Stimulated activated CD8-positive, alpha-beta memory T cell treated with anti-CD3 and anti-CD28 coated beads, Interleukin-4, amount 100 ng/mL, for 48 hours (primary cell): Measurements from ENCODE around the gene ANKH.

Experiments used
- DNase-seq: peaks from one replicate; pipeline ENCODE4 v3.0.0-alpha.2; 2020

The ANKH gene

GRCh38 chr5:14710313-14710994 is 161.1 kb downstream of the ANKH start:
- peak; percentile 17 for DNase-seq

DNA sequence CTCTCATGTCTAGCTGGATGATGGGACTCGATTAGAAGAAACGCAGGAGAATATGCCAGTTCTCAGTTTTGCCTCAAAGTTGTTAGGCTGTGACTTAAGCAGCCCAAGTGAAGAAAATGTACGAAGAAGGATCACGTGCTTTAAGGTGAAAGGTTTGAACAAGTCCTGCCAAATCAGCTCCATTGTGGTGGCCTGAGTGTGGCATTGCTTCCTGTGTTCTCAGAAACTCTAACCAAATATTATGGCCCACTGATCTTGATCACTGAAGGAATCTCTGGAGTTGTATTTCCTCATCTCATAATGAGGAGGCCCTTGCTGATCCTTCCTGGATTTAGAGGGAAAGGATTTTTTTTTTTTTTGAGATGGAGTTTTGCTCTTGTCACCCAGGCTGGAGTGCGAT is 163.0 kb downstream of the ANKH start:
- DNase-seq, result peak; percentile 23

GRCh38 chr5:14707811-14708390 is 163.7 kb downstream of the ANKH start:
- no peak for DNase-seq

DNA sequence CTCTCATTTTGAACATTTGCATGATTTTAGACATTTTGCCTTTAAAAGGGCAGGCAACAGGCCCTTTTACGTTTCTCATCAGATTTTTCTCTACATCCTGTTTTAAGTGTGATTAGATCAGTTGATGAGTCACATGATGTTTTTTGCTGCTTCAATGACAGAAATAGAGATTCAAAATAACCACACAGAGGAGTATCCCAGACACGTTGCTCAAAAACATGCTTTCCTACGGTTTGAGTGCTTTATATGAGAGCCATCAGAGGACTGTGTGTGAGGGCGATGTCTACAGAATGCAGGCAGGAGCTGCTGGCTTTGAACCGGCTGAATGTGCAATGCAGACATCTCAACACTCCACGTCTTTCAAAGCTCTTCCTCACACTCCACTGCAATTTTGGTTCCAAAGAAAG is 165.0 kb downstream of the ANKH start:
- DNase-seq, result peak; percentile 47

DNA sequence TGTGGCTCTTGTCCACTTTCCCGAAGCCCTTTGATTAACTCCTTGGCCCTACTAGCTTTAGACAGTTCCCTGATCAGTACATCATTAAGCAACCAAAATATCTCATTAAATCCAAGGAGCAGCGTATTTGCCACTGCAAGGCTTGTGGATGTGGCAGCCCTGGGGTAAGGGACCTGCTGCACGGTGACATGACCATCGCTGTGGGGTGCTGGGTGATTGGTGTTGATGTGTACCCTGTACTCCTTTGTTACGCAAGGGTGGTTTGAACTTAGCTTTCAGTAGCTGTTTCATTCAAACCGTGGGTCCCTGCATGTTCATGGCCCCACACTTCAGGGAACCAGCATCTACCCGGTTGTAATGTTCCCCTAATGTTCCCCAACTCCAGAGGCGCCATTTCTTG is 166.0 kb downstream of the ANKH start:
- peak; percentile 28 for DNase-seq

GRCh38 chr5:14702238-14702839 is 169.2 kb downstream of the ANKH start:
- DNase-seq, result no peak

DNA sequence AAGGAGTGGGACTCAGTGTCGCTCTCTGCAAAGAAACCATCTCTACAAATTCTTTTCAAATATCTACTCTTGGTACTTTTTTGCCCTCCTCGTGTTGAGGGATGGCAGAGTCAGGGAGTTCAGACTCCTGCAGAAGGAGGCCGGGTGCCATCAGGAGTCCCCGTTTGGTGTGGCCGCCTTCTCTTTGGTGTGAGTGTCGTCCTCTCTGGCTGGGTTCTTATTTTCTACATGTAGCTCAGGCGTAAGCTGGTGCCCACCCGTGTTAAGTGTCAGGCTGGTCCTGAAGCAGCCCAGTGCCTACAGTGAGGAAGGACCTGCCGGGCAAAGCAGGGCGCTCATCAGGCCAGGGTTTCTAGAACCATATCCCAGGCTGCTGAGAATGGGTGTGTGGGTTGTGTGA is 170.0 kb downstream of the ANKH start:
- DNase-seq, result no peak

GRCh38 chr5:14700478-14701436 is 170.8 kb downstream of the ANKH start:
- no peak for DNase-seq

GRCh38 chr5:14699807-14700400 is 171.7 kb downstream of the ANKH start:
- no peak for DNase-seq

DNA sequence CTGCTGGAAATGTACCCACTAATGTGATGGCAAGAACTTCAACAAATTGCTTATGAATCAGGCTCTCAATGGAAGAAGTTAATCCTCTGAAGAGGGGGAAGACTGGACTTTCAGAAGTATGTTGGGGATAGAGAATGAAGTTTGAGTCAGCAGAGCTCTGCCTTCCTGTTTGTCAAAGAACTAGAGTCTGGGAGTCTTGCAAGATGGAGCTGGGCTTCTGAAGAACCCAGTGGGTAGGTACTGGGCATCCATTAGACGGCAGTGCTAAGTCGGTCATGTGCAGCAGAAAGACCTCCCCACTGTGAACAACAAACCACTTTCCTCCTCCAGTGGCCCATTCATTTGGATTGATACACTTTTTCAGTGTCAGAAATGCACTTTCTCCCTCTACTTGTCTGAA is 172.4 kb downstream of the ANKH start:
- DNase-seq, result no peak

GRCh38 chr5:14698495-14698894 is 173.1 kb downstream of the ANKH start:
- DNase-seq, result no peak

DNA sequence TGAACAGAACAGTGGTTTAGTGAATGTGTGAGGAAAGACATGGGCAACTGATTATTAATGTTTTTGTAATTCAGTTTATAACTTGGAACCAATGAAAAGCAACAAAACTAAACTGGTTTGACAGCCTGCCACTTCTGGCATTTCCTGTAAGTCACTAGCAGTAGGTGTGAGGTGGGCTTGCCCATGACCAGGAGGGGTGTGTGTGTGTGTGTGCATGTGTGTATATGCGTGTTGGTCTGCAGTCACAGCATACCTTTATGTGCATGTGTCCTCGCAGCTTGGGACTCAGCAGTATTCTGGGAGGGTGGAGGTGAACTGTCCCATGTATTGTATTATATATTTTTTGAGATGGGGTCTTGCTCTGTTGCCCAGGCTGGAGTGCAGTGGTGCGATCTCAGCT is 174.7 kb downstream of the ANKH start:
- DNase-seq, result no peak

- no peak for DNase-seq
Measured at GRCh38 chr5:14696057-14696456, 175.5 kb downstream of the ANKH start.

DNA sequence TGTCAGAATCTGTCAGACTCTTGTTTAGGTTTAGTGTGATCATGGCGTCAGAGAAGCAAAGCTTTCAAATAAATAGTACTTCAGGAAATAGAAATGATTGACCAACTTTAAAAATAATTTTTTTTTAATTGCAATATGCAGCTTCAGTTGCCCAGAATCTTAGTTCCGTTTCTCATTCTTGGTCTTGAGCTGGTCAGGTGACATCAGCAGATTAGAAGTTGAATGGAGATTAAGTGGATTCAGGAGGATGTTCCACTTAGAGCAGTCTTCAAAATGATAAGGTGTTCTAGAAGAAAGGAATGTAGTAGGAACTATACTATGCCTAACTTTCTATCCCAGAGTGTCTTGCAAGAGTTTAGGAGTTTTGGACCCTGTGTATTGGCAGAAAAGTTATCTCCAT is 176.4 kb downstream of the ANKH start:
- no peak for DNase-seq

DNA sequence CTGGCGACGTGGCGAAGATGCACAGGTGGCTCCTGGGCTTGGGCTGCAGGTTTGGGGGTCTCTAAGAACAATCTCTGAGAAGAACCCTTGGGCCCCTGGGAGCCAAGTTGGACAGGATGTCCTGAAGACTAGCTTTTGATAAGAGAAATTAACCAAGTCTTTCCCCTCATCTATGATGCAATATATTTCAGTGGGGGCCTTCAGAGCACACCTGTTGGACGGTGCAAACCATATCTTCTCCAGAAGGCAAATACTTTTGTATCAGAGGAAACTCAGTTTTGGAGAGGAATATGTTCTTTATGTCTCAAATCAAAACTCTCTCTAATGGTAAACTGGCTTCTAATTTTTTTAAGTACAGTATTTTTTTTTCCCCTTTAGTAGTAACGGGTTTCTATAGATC is 178.5 kb downstream of the ANKH start:
- DNase-seq, result no peak

DNA sequence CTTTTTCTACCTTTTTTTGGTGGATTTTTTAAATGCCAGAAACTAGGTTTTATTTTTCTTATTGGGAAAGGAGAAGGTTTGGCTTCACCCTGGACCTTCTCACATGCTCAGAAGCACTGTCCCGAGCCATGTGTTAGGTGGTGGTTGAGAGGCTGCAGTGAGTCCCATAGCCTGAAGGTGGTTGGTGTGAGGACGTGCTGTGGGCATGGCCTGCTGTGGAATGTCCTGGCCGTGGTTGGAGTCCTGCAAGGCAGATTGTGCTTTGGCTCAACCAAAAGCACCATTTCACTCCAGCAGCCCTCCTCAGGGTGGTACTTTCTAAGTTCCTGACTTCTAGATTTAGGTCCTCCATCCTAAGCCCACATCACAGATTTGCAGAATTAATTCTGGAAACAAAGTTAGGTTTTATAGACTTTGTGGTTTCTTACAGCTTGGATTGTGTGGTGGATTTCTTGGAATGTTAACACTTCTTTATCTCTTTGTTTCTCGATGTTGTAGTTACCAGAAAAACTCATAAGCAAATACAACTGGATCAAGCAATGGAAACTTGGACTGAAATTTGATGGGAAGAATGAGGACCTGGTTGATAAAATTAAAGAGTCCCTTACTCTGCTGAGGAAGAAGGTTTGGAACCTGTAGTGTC is 184.4 kb downstream of the ANKH start:
- no peak for DNase-seq

DNA sequence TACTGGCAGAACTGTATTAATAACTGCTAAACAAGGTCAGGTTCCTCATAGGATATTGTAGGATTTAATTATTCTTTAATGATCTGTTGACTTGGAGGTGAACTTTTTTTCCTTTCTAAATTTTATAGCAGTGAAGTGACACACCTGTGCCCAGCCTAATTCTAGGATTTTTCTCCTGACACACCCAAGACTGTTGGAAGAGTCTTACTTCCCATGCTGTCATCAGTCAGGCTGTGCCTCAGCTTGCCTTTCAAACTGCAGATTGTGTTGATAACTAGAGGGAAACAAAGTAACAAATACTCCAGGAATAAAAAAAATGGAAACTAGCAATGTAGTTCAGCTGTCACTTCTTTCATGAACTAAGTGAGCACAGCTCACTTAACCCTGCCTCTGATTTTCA is 185.1 kb downstream of the ANKH start:
- DNase-seq, result no peak

DNA sequence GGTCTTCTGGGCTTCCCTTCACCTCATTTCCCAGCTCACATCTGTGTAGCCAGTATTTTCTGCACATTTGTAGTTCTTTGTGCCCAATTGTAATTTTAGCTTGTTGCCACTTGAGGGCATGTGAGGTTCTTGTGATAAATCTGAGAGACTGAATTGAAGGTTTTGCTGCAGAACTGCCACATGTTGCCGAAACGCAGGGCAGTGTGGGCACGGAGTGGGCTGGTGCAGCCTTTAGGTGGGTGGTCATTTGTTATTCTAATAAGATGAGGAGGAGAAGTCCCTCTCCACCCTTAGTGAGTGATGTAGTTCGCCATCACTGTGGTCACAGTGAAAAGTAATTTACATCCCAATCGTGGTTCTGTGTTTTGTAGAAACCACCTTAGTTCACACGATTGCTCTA is 185.8 kb downstream of the ANKH start:
- DNase-seq, result peak; percentile 58

DNA sequence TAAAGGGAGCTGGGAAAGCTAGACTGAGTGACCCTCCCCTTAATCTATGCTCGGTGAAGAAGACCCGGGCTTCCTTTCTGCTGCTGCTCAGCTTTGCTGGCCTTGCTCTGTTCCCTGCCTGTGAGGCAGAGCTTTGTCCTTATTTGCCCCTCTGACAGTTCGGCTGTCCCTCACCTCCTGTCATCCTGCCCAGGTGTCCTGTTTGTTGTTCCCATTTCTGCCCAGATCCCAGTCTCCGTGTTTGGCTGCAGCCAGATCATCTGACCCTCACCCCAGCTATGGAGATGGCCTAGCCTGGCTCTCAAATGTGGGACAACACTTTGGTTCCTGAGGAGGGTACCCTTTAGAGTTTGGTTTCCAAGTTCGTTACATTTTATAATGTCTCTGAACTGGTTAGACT is 186.8 kb downstream of the ANKH start:
- DNase-seq, result no peak

DNA sequence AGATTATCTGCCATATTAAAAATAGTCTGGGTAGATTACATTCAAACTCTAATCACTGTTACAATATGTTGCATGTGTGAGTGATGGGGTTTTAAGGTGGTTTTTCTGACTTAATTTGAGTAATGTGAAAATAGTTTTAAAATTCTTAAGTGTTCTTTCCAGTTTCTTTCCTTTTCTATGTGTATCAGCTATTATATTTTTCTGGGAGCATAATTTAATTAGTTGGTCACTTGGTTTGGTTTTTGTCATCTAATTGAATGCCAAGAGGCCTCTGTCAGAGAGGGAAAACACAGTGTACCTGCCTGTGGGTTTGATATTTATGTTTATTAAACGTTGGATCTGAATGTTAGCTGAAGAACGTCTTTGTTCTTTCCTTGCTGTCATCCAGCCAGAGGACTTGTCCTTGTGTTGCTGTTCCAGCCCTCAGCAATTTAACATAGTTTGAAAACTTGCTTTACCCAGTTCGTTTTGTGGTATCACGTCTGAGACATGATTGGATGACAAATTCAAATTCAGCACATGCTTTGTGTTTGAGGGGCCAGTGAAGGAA is 187.6 kb downstream of the ANKH start:
- no peak for DNase-seq

GRCh38 chr5:14681236-14681752 is 190.3 kb downstream of the ANKH start:
- no peak for DNase-seq

DNA sequence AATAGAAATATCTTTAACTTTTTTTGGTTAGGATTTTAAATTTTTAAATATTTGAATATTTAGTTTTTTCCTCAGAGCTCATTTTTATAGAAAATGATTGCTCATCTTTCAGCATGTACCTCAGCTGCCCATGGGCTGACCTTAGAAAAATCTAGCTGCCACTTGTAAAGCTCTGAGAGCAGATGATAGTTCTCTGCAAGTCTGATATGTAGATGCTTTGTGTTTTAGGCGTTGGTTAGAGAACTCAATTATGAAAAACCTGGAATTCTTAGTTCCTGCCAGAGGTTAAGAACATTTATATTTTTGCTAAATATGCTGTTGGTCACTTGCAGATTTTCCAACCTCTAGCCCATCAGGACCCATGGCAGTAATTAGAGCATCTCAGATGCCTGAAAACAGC is 192.0 kb downstream of the ANKH start:
- no peak for DNase-seq
